Neutrophil (primary cell): ENCODE data around the gene TFCP2L1.

Experiments used
- H3K27ac ChIP-seq: fragments of 200-600 bp; sonication (generic); 2 replicates; pipeline ENCODE4 v1.5.1; 2016; ENCODE audit warnings: mild to moderate bottlenecking, moderate library complexity
- H3K27me3 ChIP-seq: fragments of 200-600 bp; sonication (generic); 2 replicates; pipeline ENCODE4 v1.6.0; 2016; ENCODE audit warnings: mild to moderate bottlenecking
- H3K36me3 ChIP-seq: fragments of 200-600 bp; sonication (generic); 2 replicates; pipeline ENCODE4 v1.5.1; 2017
- H3K4me1 ChIP-seq, 2 experiments: fragments of 200-600 bp in 1 of 2; sonication (generic) in 1 of 2; 1 replicate in 1 of 2; 2 replicates in 1 of 2; pipeline versions ENCODE4 v1.5.1 to v1.6.1; 2013 to 2016; ENCODE audit warnings: low read depth in 1 of 2, low read length in 1 of 2, mild to moderate bottlenecking in 1 of 2, moderate library complexity in 1 of 2; ENCODE audit not compliant: control insufficient read depth in 1 of 2, insufficient read depth in 1 of 2
- H3K4me3 ChIP-seq, 2 experiments: fragments of 200-600 bp in 1 of 2; sonication (generic) in 1 of 2; 1 replicate in 1 of 2; 2 replicates in 1 of 2; pipeline ENCODE4 v1.5.1; 2013 to 2016; ENCODE audit warnings: low read depth in 1 of 2, low read length in 1 of 2, mild to moderate bottlenecking in 1 of 2, moderate library complexity in 1 of 2
- H3K9me3 ChIP-seq: fragments of 200-600 bp; sonication (generic); 2 replicates; pipeline ENCODE4 v1.5.1; 2016
- CTCF ChIP-seq: fragments of 200-600 bp; sonication (generic); IDR thresholded peaks from 2 replicates; pipeline ENCODE4 v1.5.1; 2016; ENCODE audit warnings: antibody characterized with exemption

Gene TFCP2L1

GRCh38 chr2:121212661-121213325, 72.2 kb downstream of the TFCP2L1 start:
- H3K4me3 ChIP-seq = no peak overlapping the region
- no peak overlapping the region for H3K27ac ChIP-seq
- H3K36me3 ChIP-seq = no peaks in the 10 kb centered on the region
- TF ChIP-seq CTCF = no peak
- no peaks in the 10 kb centered on the region for H3K4me1 ChIP-seq
- H3K27me3 ChIP-seq = no peaks in the 10 kb centered on the region
- H3K9me3 ChIP-seq = no peaks in the 10 kb centered on the region

GRCh38 chr2:121211689-121212151, 73.3 kb downstream of the TFCP2L1 start:
- Histone ChIP-seq H3K27ac (no peak overlapping the region), H3K4me3 (no peak overlapping the region), H3K9me3 (no peaks in the 10 kb centered on the region), H3K4me1 (no peaks in the 10 kb centered on the region), H3K27me3 (no peaks in the 10 kb centered on the region), H3K36me3 (no peaks in the 10 kb centered on the region)
- no peak for TF ChIP-seq CTCF

GRCh38 chr2:121211251-121211650, 73.8 kb downstream of the TFCP2L1 start:
- no peak for TF ChIP-seq CTCF

GRCh38 chr2:121210691-121211090, 74.3 kb downstream of the TFCP2L1 start:
- no peaks in the 10 kb centered on the region for H3K27me3 ChIP-seq
- no peak overlapping the region for H3K4me3 ChIP-seq
- no peaks in the 10 kb centered on the region for H3K9me3 ChIP-seq
- H3K36me3 ChIP-seq = no peaks in the 10 kb centered on the region
- no peaks in the 10 kb centered on the region for H3K4me1 ChIP-seq
- TF ChIP-seq CTCF = no peak
- no peak overlapping the region for H3K27ac ChIP-seq

More at GRCh38 chr2:121211251-121211650, 73.8 kb downstream of the TFCP2L1 start:
- no peak overlapping the region for H3K27ac ChIP-seq
- H3K4me3 ChIP-seq = no peak overlapping the region
- no peaks in the 10 kb centered on the region for H3K4me1 ChIP-seq
- no peaks in the 10 kb centered on the region for H3K27me3 ChIP-seq
- no peaks in the 10 kb centered on the region for H3K9me3 ChIP-seq
- H3K36me3 ChIP-seq = no peaks in the 10 kb centered on the region

GRCh38 chr2:121209014-121209610, 75.9 kb downstream of the TFCP2L1 start:
- Histone ChIP-seq H3K9me3 (no peaks in the 10 kb centered on the region), H3K36me3 (no peaks in the 10 kb centered on the region), H3K27me3 (no peaks in the 10 kb centered on the region), H3K27ac (no peak overlapping the region), H3K4me3 (no peak overlapping the region), H3K4me1 (peaks cover 0 to 2% of the 10 kb centered on the region in 2 experiments)
- no peak for TF ChIP-seq CTCF
